T-helper 17 cell (primary cell): ENCODE data around the gene PWP2. TPM values are rescaled to one million over a fixed set of nuclear protein-coding genes. Genes with fewer than 3 reads are reported as not detected.
"Not testable (repeated sequence)": the region's sequence is repeated elsewhere in the genome, so short reads cannot be mapped to it uniquely, and the experiment has no call there.

Source experiments
- ATAC-seq: fragments of 150-1000 bp; cut with Tn5 transposase; 2 replicates; pipeline ENCODE4 v1.10.0; 2021; ENCODE audit warnings: mild to moderate bottlenecking, moderate library complexity
- DNase-seq, 3 donors: peaks; one replicate each; pipeline versions ENCODE4 v3.0.0 to v3.0.0-alpha.2; 2020 to 2021
- H3K9me3 ChIP-seq: one replicate; pipeline ENCODE4 v1.7.0; 2013; ENCODE audit warnings: low read length, mild to moderate bottlenecking; ENCODE audit not compliant: control insufficient read depth, poor library complexity, severe bottlenecking
- H3K27ac Mint-ChIP-seq: one replicate; pipeline ENCODE4 v1.8.0; 2022; ENCODE audit warnings: mild to moderate bottlenecking, moderate library complexity, mixed read lengths
- H3K27me3 Mint-ChIP-seq: one replicate; pipeline ENCODE4 v1.8.0; 2022; ENCODE audit warnings: mixed read lengths
- H3K36me3 Mint-ChIP-seq: one replicate; pipeline ENCODE4 v1.8.0; 2022; ENCODE audit warnings: low read depth, mixed read lengths
- H3K4me1 Mint-ChIP-seq: one replicate; pipeline ENCODE4 v1.8.0; 2022; ENCODE audit warnings: mild to moderate bottlenecking, mixed read lengths
- H3K4me3 Mint-ChIP-seq: one replicate; pipeline ENCODE4 v1.8.0; 2022; ENCODE audit warnings: mild to moderate bottlenecking, moderate library complexity, mixed read lengths
- total RNA-seq, 4 donors: library from RNA in 2 of 4; stranded (reverse) in 2 of 4; gene quantifications; one replicate each; pipeline ENCODE4 v1.2.3 and lab custom pipeline; 2022 to 2026

The PWP2 gene
- total RNA-seq, 2 donors from 2014 or later, result 21.9 to 28.7 TPM

GRCh38 chr21:44086636-44087425, 20.4 kb upstream of the PWP2 start:
- DNase-seq (no peak), ATAC-seq (no peak)
- Mint-ChIP-seq H3K4me1 (peaks cover 66% of the 10 kb centered on the region), H3K27ac (peak overlapping the region; percentile 98), H3K4me3 (peak overlapping the region; percentile 12), H3K27me3 (no peaks in the 10 kb centered on the region), H3K36me3 (peaks cover 10% of the 10 kb centered on the region)
- no peaks in the 10 kb centered on the region for H3K9me3 ChIP-seq

GRCh38 chr21:44087426-44088400, 19.5 kb upstream of the PWP2 start:
- no peaks in the 10 kb centered on the region for H3K9me3 ChIP-seq
- no peak for DNase-seq
- ATAC-seq, result no peak
- Mint-ChIP-seq H3K4me1 (peaks cover 60% of the 10 kb centered on the region), H3K4me3 (peak overlapping the region; percentile 47), H3K36me3 (peaks cover 10% of the 10 kb centered on the region), H3K27me3 (no peaks in the 10 kb centered on the region), H3K27ac (peak overlapping the region; percentile 98)

- Mint-ChIP-seq H3K36me3 (peaks cover 10% of the 10 kb centered on the region), H3K4me1 (peaks cover 53% of the 10 kb centered on the region), H3K27ac (peak overlapping the region; percentile 98), H3K27me3 (no peaks in the 10 kb centered on the region), H3K4me3 (peak overlapping the region; percentile 86)
- H3K9me3 ChIP-seq, result no peaks in the 10 kb centered on the region
- DNase-seq (no peak), ATAC-seq (no peak)
These were observed 18.8 kb upstream of the PWP2 start for GRCh38 chr21:44088401-44088780.

- peak in 1 of 3 donors; percentile 35 for DNase-seq
- peak overlapping the region; percentile 86 for H3K4me3 Mint-ChIP-seq
- no peaks in the 10 kb centered on the region for H3K27me3 Mint-ChIP-seq
- ATAC-seq, result peak; percentile 90
- peaks cover 46% of the 10 kb centered on the region for H3K4me1 Mint-ChIP-seq
- H3K9me3 ChIP-seq, result no peaks in the 10 kb centered on the region
- H3K27ac Mint-ChIP-seq, result peak overlapping the region; percentile 98
- peaks cover 10% of the 10 kb centered on the region for H3K36me3 Mint-ChIP-seq
These were observed 17.9 kb upstream of the PWP2 start for GRCh38 chr21:44089001-44089911.

GRCh38 chr21:44090325-44090724, 16.9 kb upstream of the PWP2 start:
- H3K9me3 ChIP-seq, result no peaks in the 10 kb centered on the region
- DNase-seq, result no peak
- peak overlapping the region; percentile 86 for H3K4me3 Mint-ChIP-seq
- peak; percentile 43 for ATAC-seq
- H3K27me3 Mint-ChIP-seq, result no peaks in the 10 kb centered on the region
- peak overlapping the region; percentile 98 for H3K27ac Mint-ChIP-seq
- H3K36me3 Mint-ChIP-seq, result peaks cover 12% of the 10 kb centered on the region
- peaks cover 37% of the 10 kb centered on the region for H3K4me1 Mint-ChIP-seq

- ATAC-seq, result no peak
These were observed 15.0 kb upstream of the PWP2 start for GRCh38 chr21:44092211-44092610.

GRCh38 chr21:44093761-44094160, 13.4 kb upstream of the PWP2 start:
- H3K4me3 Mint-ChIP-seq, result no peak overlapping the region
- H3K27me3 Mint-ChIP-seq, result no peaks in the 10 kb centered on the region
- no peaks in the 10 kb centered on the region for H3K9me3 ChIP-seq
- peaks cover 10% of the 10 kb centered on the region for H3K36me3 Mint-ChIP-seq
- ATAC-seq, result no peak
- no peak for DNase-seq
- no peak overlapping the region for H3K27ac Mint-ChIP-seq
- peaks cover 18% of the 10 kb centered on the region for H3K4me1 Mint-ChIP-seq

More at GRCh38 chr21:44092211-44092610, 15.0 kb upstream of the PWP2 start:
- Mint-ChIP-seq H3K27ac (peak overlapping the region; percentile 27), H3K4me3 (no peak overlapping the region), H3K27me3 (no peaks in the 10 kb centered on the region), H3K4me1 (peaks cover 26% of the 10 kb centered on the region), H3K36me3 (peaks cover 12% of the 10 kb centered on the region)
- H3K9me3 ChIP-seq, result no peaks in the 10 kb centered on the region
- no peak for DNase-seq

GRCh38 chr21:44094832-44095231, 12.4 kb upstream of the PWP2 start:
- Mint-ChIP-seq H3K4me3 (no peak overlapping the region), H3K4me1 (peaks cover 7% of the 10 kb centered on the region), H3K36me3 (peaks cover 2% of the 10 kb centered on the region), H3K27ac (no peak overlapping the region), H3K27me3 (no peaks in the 10 kb centered on the region)
- no peaks in the 10 kb centered on the region for H3K9me3 ChIP-seq
- ATAC-seq (no peak), DNase-seq (no peak)

- not testable (repeated sequence) for DNase-seq
These were observed 8.7 kb upstream of the PWP2 start for GRCh38 chr21:44098507-44098906.

GRCh38 chr21:44098964-44099363, 8.2 kb upstream of the PWP2 start:
- not testable (repeated sequence) for DNase-seq, ATAC-seq, H3K27ac Mint-ChIP-seq, H3K9me3 ChIP-seq, H3K4me1 Mint-ChIP-seq, H3K4me3 Mint-ChIP-seq, H3K36me3 Mint-ChIP-seq, H3K27me3 Mint-ChIP-seq

More at GRCh38 chr21:44098507-44098906, 8.7 kb upstream of the PWP2 start:
- not testable (repeated sequence) for H3K27me3 Mint-ChIP-seq, H3K4me3 Mint-ChIP-seq, H3K4me1 Mint-ChIP-seq, H3K36me3 Mint-ChIP-seq, ATAC-seq, H3K27ac Mint-ChIP-seq, H3K9me3 ChIP-seq

- not testable (repeated sequence) for H3K4me1 Mint-ChIP-seq, H3K27ac Mint-ChIP-seq, H3K4me3 Mint-ChIP-seq, H3K27me3 Mint-ChIP-seq, H3K36me3 Mint-ChIP-seq, H3K9me3 ChIP-seq, DNase-seq
- peak; percentile 36 for ATAC-seq
These were observed 390 bp downstream of the PWP2 start for GRCh38 chr21:44107589-44107988.

GRCh38 chr21:44113702-44114371, 6.6 kb downstream of the PWP2 start:
- H3K36me3 Mint-ChIP-seq, H3K27me3 Mint-ChIP-seq, H3K9me3 ChIP-seq, H3K4me1 Mint-ChIP-seq, H3K27ac Mint-ChIP-seq, H3K4me3 Mint-ChIP-seq, DNase-seq: not testable (repeated sequence)
- ATAC-seq, result peak; percentile 52
